HepG2 (cell line): ENCODE data around the gene BCAS4. TPM values are rescaled to one million over a fixed set of nuclear protein-coding genes. Genes with fewer than 3 reads are reported as not detected.

ENCODE experiments used
- HMGA1 ChIP-seq: sonication (generic); formaldehyde crosslinking; conservative IDR thresholded peaks from 2 replicates; pipeline ENCODE4 v1.4.0; 2020; ENCODE audit warnings: missing genetic modification reagents
- MATR3 ChIP-seq: sonication (generic); formaldehyde crosslinking; IDR thresholded peaks from 2 replicates; pipeline ENCODE4 v1.4.0; 2020; ENCODE audit warnings: missing genetic modification reagents
- MTF2 ChIP-seq: sonication (generic); formaldehyde crosslinking; IDR thresholded peaks from 2 replicates; pipeline ENCODE4 v1.5.0; 2020; ENCODE audit warnings: missing genetic modification reagents, borderline replicate concordance
- PPARG ChIP-seq: conservative IDR thresholded peaks from 2 replicates; pipeline ENCODE4 v1.6.1; 2016; ENCODE audit warnings: missing biosample characterization, missing genetic modification reagents
- RFX5 ChIP-seq: IDR thresholded peaks from 2 replicates; pipeline ENCODE4 v1.6.1; 2011; ENCODE audit warnings: low read depth, low read length, improper control_type of control experiment
- ZNF329 ChIP-seq: sonication (generic); formaldehyde crosslinking; IDR thresholded peaks from 2 replicates; pipeline ENCODE4 v1.9.0; 2021; ENCODE audit warnings: low read depth, mild to moderate bottlenecking, missing genetic modification reagents
- ZNF333 ChIP-seq: sonication (generic); formaldehyde crosslinking; IDR thresholded peaks from 2 replicates; pipeline ENCODE4 v1.4.0; 2020; ENCODE audit warnings: mild to moderate bottlenecking, missing genetic modification reagents, borderline replicate concordance
- ZSCAN9 ChIP-seq: IDR thresholded peaks from 2 replicates; pipeline ENCODE4 v1.6.1; 2016; ENCODE audit warnings: borderline replicate concordance
- polyA plus RNA-seq, 8 experiments: library from polyadenylated mRNA; depleted of rRNA in 3 of 8; stranded (reverse) in 7 of 8; unstranded in 1 of 8; fragments of >200 nt; fragmentation: Illumina TruSeq in 4 of 8; extraction: Trizol in 4 of 8; gene quantifications; 2 replicates each; pipeline versions ENCODE4 v1.2.1 to v1.2.3, GENCODE V29; 2011 to 2016; ENCODE audit warnings: low read depth in 4 of 8, missing spikeins in 1 of 8, mixed read lengths in 1 of 8; ENCODE audit not compliant: insufficient read depth in 1 of 8
- total RNA-seq, 5 experiments: library from RNA; depleted of rRNA; stranded (reverse); fragments of >200 nt; fragmentation: Illumina TruSeq; extraction: Trizol; gene quantifications; 2 replicates each; pipeline ENCODE4 v1.2.3, GENCODE V29; 2016; ENCODE audit warnings: low read depth in 1 of 5
- TF ChIP-seq, protein P1 (sequence below), 2 experiments: IDR thresholded peaks; 2 replicates each; pipeline ENCODE4 v1.6.1; 2011 to 2012; ENCODE audit warnings: low read length in 2 of 2, borderline replicate concordance in 1 of 2, low read depth in 1 of 2, mild to moderate bottlenecking in 1 of 2, moderate library complexity in 1 of 2
- TF ChIP-seq, protein P2 (sequence below), 2 experiments: sonication (generic) in 1 of 2; formaldehyde crosslinking in 1 of 2; IDR thresholded peaks; 2 replicates each; pipeline versions ENCODE4 v1.4.0 to v1.6.1; 2016 to 2020; ENCODE audit warnings: borderline replicate concordance in 1 of 2, low read depth in 1 of 2, mild to moderate bottlenecking in 1 of 2, missing genetic modification reagents in 1 of 2
- TF ChIP-seq, protein P3 (sequence below): sonication (generic); formaldehyde crosslinking; IDR thresholded peaks from 2 replicates; pipeline ENCODE4 v1.8.0; 2022; ENCODE audit warnings: low read depth, missing genetic modification reagents
- TF ChIP-seq, protein P4 (sequence below): IDR thresholded peaks from 2 replicates; pipeline ENCODE4 v1.6.1; 2012; ENCODE audit warnings: inconsistent platforms
- TF ChIP-seq, protein P5 (sequence below): sonication (generic); formaldehyde crosslinking; IDR thresholded peaks from 2 replicates; pipeline ENCODE4 v1.4.0; 2020; ENCODE audit warnings: low read depth, mild to moderate bottlenecking, missing genetic modification reagents
- TF ChIP-seq, protein P6 (sequence below): IDR thresholded peaks from 2 replicates; pipeline ENCODE4 v1.6.1; 2018; ENCODE audit warnings: missing genetic modification reagents, mild to moderate bottlenecking, missing compliant biosample characterization

The BCAS4 gene
- total and polyA plus RNA-seq, 2 of the 13 experiments (the other 11 are each of a cell fraction or from before 2014, with no cell fraction given) = 7.2 to 8.0 TPM

DNA sequence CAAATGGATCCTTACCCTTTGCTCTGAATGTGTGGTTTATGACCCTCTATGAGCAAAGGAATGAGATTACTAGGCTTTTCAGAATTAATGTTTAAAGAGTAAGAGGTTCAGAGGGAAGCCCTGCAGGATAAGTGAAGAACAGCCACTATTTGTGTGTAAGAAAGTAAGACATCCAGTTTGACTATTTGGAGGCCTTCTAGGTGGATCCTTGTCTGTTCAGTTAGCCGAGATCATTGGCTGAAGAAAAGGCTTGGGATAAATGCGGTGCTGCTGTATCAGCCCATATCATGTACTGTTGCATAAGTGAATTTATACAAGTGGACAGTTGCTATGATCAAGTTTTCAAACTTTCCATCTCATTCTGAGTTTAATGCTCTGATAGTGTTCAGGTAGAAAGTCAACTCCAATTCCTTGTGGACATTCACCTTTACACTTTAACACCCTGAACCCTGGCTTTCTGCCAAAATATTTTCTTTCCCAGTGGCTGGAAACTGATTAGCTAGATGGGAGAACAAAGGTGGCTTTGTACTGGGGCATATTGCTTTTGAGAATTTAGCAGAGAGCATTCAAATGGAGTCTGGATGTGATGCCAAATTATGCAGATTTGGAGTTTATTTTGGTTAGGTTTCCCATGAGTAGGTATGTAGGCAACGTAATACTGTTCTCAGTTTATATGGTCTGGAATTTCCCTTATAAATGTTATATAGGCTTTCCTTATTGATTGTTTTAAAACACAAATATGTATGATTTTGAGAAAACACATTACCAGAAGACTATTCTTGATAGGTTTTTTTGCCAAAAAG lies 48.5 kb upstream of the BCAS4 start (continued):
- TF ChIP-seq, protein P1, sequence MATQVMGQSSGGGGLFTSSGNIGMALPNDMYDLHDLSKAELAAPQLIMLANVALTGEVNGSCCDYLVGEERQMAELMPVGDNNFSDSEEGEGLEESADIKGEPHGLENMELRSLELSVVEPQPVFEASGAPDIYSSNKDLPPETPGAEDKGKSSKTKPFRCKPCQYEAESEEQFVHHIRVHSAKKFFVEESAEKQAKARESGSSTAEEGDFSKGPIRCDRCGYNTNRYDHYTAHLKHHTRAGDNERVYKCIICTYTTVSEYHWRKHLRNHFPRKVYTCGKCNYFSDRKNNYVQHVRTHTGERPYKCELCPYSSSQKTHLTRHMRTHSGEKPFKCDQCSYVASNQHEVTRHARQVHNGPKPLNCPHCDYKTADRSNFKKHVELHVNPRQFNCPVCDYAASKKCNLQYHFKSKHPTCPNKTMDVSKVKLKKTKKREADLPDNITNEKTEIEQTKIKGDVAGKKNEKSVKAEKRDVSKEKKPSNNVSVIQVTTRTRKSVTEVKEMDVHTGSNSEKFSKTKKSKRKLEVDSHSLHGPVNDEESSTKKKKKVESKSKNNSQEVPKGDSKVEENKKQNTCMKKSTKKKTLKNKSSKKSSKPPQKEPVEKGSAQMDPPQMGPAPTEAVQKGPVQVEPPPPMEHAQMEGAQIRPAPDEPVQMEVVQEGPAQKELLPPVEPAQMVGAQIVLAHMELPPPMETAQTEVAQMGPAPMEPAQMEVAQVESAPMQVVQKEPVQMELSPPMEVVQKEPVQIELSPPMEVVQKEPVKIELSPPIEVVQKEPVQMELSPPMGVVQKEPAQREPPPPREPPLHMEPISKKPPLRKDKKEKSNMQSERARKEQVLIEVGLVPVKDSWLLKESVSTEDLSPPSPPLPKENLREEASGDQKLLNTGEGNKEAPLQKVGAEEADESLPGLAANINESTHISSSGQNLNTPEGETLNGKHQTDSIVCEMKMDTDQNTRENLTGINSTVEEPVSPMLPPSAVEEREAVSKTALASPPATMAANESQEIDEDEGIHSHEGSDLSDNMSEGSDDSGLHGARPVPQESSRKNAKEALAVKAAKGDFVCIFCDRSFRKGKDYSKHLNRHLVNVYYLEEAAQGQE (IDR thresholded peaks at IDR 0.05; ENCODE audit: borderline replicate concordance in 1 of 2, low read depth in 1 of 2, low read length in 2 of 2) = no peak
- TF ChIP-seq MTF2 (CRISPR knock-in tag) = no peak
- TF ChIP-seq, protein P2, sequence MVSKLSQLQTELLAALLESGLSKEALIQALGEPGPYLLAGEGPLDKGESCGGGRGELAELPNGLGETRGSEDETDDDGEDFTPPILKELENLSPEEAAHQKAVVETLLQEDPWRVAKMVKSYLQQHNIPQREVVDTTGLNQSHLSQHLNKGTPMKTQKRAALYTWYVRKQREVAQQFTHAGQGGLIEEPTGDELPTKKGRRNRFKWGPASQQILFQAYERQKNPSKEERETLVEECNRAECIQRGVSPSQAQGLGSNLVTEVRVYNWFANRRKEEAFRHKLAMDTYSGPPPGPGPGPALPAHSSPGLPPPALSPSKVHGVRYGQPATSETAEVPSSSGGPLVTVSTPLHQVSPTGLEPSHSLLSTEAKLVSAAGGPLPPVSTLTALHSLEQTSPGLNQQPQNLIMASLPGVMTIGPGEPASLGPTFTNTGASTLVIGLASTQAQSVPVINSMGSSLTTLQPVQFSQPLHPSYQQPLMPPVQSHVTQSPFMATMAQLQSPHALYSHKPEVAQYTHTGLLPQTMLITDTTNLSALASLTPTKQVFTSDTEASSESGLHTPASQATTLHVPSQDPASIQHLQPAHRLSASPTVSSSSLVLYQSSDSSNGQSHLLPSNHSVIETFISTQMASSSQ (IDR thresholded peaks at IDR 0.05; ENCODE audit: low read depth) = peak; percentile 79
- TF ChIP-seq, protein P2 (CRISPR knock-in tag; IDR thresholded peaks at IDR 0.05; ENCODE audit: borderline replicate concordance) = peak; percentile 83; the same call in 1 of the 2 replicates
- TF ChIP-seq HMGA1 = no peak
- TF ChIP-seq, protein P3, sequence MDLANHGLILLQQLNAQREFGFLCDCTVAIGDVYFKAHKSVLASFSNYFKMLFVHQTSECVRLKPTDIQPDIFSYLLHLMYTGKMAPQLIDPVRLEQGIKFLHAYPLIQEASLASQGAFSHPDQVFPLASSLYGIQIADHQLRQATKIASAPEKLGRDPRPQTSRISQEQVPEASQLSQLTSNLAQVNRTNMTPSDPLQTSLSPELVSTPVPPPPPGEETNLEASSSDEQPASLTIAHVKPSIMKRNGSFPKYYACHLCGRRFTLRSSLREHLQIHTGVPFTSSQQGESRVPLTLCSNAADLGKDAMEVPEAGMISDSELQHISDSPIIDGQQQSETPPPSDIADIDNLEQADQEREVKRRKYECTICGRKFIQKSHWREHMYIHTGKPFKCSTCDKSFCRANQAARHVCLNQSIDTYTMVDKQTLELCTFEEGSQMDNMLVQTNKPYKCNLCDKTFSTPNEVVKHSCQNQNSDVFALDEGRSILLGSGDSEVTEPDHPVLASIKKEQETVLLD (CRISPR knock-in tag) = no peak
- TF ChIP-seq, protein P4, sequence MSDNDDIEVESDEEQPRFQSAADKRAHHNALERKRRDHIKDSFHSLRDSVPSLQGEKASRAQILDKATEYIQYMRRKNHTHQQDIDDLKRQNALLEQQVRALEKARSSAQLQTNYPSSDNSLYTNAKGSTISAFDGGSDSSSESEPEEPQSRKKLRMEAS = 0 out of 2 replicates have a peak, but pooled peaks have one; percentile 47
- TF ChIP-seq PPARG (CRISPR knock-in tag) = peak; percentile 96
- no peak for TF ChIP-seq ZNF329 (CRISPR knock-in tag)
- TF ChIP-seq, protein P5, sequence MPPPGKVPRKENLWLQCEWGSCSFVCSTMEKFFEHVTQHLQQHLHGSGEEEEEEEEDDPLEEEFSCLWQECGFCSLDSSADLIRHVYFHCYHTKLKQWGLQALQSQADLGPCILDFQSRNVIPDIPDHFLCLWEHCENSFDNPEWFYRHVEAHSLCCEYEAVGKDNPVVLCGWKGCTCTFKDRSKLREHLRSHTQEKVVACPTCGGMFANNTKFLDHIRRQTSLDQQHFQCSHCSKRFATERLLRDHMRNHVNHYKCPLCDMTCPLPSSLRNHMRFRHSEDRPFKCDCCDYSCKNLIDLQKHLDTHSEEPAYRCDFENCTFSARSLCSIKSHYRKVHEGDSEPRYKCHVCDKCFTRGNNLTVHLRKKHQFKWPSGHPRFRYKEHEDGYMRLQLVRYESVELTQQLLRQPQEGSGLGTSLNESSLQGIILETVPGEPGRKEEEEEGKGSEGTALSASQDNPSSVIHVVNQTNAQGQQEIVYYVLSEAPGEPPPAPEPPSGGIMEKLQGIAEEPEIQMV = no peak
- TF ChIP-seq ZNF333 (CRISPR knock-in tag) = no peak
- no peak; the same call in 1 of the 2 replicates for TF ChIP-seq RFX5
- no peak; the same call in 1 of the 2 replicates for TF ChIP-seq ZSCAN9 (CRISPR knock-in tag)
- TF ChIP-seq MATR3 (CRISPR knock-in tag) = no peak
- TF ChIP-seq, protein P6, sequence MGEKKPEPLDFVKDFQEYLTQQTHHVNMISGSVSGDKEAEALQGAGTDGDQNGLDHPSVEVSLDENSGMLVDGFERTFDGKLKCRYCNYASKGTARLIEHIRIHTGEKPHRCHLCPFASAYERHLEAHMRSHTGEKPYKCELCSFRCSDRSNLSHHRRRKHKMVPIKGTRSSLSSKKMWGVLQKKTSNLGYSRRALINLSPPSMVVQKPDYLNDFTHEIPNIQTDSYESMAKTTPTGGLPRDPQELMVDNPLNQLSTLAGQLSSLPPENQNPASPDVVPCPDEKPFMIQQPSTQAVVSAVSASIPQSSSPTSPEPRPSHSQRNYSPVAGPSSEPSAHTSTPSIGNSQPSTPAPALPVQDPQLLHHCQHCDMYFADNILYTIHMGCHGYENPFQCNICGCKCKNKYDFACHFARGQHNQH (CRISPR knock-in tag) = peak; percentile 81
